ELF-1 (cell line): ENCODE results near the gene CDK4.
"Not testable (repeated sequence)": the region's sequence is repeated elsewhere in the genome, so short reads cannot be mapped to it uniquely, and the experiment has no call there.

ENCODE experiments used
- DNase-seq: peaks from one replicate; pipeline ENCODE4 v3.0.0-alpha.2; 2016; ENCODE audit warnings: low read depth, low spot score

The CDK4 gene

DNA sequence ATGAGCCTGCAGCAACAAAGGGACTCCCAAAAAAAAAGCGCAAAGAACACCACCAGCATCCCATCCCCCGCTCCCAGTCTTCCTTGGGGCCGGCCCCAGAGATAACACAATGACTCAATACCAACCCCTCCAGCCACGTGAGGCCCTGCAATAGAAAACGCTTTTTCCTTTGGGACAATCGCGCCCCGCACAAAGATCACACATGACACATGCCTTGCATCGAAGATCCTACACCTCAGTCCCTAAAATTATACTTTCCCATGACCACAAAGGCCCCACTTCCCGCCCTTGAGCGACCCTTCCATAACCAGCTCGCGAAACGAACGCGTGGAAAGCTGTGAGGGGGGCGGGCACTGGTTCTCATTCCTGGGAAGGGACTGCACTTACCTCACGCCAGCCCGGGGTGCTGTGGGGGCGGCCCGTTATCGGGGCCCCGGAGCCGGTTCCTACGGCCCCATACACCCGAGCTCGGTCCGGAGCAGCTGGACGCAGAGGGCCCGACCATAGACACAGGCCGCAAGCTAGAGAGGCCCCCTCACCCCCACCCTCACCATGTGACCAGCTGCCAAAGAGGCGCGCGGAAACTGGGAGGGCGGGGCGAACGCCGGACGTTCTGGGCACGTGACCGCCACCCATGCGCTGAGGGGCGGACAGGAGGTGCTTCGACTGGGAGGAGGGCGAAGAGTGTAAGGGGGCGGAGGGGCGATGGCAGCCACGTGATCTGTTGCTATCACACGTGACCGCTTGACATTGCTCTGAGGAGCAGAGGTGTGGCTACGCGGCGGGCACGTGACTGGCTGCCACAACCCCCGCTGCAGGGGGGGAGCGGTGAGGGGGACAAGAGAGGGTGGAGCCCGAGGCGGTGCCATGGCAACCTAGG is at the start of gene CDK4:
Gene CDK4 (minus strand): TSS at position 523 of the 880 bp plus-strand sequence. CDS start 593 bp downstream, outside the sequence.
- DNase-seq = peak; percentile 100

DNA sequence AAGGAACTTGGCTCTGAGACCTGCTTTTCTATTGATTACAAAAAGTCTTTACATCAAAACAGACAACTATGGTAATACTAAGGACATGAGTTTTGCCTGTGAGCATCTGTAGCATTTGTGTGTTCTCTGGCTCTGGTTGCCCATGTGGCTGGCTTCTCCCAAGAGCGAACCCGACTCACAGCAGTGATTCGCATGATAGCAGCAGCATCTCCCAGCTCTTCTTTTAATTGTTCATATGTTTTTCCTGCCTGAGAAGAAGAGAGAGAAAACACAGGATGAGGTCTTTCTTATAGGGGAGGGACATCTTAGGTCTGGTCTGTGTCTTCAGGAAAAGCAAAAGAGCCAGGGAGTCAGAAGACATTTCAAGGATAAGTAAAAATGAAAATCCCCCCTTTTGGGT is 48.9 kb upstream of the CDK4 start:
- no peak for DNase-seq

DNA sequence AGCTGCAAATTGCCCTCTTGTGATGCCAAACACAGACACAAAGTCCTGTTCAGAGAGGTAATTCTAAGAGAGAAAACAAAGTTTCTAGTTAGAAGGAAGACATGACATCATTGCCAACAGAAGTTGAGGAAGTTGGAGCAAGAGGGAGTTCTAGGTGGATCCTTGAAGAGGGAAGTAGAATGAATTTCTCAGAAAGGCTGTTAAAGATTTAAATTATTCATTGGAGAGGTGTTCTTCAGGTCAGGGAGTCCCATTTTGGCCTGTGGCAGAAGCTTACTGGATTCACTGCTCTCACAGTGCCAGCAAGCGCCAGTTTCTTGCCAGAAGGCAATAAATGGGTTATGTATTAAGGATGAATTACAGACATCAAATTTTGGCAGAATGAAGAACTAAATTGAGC is 45.8 kb upstream of the CDK4 start:
- DNase-seq = no peak

DNA sequence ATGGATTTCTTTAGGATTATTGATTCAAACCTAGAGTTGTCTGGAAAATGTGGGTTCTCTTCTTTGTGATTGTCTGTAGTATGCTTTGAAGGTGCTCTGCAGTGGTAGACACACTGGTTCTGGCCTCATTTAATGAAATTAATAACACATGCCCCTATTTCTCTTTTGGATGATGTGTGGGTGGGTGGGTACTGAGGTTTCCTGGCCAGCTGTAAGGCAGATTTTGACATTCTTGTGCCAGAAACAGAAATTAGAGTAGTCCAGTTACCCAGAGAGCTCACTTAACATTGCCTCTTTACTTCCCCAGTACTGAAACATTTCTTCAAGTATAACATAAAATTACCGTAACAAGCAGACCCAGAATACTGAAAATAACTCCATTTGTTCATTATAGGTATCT is 44.9 kb upstream of the CDK4 start:
- no peak for DNase-seq

DNA sequence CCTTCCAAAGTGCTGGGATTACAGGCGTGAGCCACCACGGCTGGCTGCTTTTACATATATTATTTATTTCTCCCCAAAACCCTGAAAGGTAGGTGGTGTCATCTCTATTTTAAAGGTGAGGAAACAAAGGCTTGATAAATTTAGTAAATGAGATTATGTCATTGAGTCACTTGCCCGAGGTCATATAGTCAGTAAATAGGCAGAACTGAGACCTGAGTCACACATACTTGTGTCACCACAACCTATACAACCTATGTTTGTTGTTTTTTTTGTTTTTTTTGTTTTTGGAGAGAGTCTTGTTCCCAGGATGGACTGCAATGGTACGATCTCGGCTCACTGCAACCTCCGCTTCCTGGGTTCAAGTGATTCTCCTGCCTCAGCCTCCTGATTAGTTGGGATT is 43.2 kb upstream of the CDK4 start:
- DNase-seq = no peak

DNA sequence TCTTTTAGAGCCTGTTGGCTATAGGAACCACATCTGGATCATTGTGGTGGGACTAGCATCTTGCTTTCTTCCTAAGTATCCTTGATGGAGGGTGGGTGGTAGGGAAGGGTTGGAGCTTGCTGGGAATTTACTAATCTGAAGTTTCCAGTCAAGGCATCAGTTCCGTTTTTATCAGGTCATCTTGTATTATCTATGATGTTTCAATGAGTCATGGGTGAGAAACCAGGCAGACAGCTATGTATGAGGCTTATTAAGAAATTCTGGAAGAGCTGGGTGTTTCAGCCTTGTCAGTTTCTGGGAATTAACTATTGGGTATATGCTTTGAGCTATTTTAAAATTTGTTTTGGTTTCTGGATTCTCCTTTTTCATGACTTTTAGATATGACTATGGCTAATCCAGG is 41.8 kb upstream of the CDK4 start:
- DNase-seq = no peak

DNA sequence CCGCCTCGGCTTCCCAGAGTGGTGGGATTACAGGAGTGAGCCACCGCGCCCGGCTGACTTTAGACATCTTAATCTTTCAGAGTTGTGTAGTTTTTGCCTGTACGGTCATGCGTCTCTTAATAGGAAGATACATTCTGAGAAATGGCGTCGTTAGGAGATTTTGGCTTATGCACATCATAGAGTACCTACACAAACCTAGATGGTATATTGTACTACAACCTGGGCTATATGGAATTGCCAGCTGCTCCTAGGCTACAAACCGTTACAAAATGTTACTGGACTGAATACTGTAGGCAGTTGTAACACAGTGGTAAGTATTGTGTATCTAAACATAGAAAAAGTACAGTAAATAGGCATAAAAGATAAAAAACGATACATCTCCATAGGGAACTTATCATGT is 31.8 kb upstream of the CDK4 start:
- DNase-seq = no peak

DNA sequence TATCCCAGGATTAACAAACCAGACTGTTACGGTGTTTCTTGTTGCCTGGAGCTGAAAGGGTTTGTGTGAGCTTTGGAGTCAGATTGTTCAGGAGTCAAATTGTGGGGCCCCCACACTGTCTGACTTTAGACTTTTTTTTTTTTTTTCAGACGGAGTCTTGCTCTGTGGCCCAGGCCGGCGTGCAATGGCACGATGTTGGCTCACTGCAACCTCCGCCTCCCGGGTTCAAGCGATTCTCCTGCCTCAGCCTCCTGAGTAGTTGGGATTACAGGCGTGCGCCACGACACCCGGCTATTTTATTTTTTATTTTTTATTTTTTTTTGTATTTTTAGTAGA is 31.3 kb upstream of the CDK4 start:
- DNase-seq = no peak

DNA sequence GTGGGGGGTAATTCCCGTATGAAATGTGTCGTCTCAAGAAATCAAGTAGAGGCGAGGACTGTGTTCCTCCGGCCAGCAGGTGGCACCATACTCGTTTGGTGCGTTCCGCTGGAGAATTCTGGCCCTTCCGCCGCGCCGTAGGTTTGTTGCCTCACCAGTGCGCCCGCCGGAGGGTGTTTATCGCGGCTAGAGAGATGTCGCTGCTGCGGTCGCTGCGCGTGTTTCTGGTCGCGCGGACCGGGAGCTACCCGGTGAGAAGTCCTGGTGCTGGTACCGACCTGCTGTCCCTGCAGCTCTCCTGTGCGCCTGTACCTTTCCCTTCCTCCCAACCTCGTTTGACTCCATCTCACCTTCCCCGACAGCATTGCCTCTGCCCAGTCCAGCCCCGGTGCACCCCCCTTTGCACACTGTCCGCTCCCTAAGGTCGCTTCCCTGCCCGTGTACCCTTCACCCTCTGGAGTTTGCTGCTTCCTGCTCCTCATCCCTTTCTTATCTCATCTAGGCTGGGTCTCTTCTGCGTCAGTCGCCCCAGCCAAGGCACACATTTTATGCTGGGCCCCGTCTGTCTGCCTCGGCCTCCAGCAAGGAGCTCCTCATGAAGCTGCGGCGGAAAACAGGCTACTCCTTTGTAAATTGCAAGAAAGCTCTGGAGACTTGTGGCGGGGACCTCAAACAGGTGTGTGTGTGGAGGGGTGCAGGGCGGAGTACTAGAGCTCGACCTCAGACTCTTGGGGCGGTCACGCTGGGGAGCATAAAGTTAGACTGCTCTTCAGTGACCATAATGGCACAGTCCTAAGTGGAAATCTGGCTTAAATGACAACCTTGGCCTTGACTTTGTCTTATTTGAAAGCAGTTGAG is 30.7 kb upstream of the CDK4 start, which contains the start of gene TSFM:
Gene TSFM (plus strand): TSS at position 180 of the 858 bp plus-strand sequence. CDS start 15 bp downstream, at position 195.
- peak; percentile 93 for DNase-seq

DNA sequence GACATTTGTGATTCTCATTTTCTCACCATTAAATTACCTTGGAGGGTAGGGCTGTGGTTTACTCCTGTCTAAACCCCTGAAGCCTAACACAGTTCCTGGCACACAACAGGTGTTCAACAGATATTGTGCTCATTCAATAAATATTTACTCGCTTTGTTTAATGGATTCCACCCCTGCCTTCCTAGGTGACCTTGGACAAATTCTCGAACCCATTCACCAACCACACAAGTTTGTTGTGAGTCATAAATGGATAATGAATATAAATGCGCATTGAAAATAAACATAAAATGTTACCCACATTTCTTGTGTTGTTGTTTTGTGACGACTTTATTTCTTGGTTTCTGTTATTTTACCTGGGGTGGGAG is 30.1 kb upstream of the CDK4 start:
- DNase-seq = no peak

DNA sequence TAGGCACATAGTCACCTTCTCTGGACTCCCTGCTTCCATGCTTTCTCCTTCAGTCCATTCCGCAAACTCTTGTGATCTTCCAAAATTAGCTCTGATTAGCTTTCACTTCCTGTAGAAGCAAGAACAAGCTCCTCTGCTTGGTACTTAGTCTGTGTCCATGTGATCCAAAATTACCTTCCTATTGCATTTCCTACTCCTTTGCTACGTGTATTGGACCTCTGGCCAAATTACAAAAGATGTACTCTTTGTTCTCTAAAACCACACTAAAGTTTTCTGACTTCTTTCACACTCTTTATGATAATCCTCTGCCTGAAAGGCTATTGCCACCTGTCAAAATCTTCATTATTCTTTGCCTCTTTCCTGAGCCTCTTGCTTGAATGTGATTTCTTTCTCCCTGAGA is 29.7 kb upstream of the CDK4 start:
- DNase-seq = no peak

DNA sequence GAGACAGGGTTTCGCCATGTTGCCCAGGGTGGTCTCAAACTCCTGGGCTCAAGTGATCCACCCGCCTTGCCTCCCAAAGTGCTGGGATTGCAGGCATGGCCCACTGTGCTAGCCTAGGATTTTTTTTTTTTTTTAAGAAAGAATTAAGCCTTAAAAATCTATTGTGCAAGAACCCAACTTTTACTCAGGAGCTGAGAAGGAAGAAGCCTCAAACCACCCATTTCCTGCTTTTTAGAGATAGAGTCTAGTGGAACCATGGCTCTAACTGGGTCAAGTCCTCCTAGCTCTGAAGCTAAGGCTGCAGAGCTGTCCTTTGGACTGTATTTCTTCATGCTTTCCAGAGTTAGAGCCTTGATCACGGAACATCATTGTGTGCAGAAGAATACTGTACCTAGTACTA is 29.1 kb upstream of the CDK4 start:
- no peak for DNase-seq

DNA sequence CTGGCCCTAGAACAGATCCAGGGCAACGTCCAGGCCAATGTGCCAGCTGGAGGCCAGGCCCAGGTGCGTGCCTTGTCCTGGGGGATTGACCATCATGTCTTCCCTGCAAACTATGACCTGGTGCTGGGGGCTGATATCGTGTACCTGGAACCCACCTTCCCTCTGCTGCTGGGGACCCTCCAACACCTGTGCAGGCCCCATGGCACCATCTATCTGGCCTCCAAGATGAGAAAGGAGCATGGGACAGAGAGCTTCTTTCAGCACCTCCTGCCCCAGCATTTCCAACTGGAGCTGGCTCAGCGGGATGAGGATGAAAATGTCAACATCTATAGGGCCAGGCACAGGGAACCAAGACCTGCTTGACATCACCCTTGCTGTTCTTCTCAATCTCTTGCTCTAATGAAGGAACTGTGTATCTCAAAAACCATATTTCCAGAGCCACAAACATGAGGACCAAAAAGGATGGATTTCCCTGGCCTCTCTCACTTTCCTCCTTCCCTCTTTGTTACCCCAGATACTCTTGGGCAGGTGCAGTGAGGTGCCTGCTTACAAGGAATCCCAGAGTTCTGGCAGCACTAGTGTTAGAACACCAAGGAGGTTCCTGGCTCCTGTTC is 28.3 kb upstream of the CDK4 start:
- no peak for DNase-seq

DNA sequence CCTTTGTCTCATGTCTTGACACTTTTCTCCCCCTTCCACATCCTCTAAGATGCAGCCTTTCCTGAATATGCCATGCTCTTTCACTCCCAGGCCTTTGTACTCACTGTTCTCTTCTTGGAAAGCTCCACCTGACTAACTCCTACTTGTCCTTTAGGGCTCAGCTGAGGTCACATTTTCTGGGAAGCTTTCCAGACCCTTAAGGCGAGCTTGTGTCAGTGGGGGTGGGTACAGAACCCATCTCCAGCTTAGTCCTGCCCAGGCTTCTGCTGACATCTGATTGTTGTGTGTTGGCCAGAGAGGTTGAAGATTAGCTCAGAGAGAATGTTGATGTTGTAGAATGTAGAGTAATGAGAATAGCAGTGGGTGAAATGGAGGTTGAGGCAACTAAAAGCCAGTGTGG is 27.6 kb upstream of the CDK4 start:
- DNase-seq = no peak

DNA sequence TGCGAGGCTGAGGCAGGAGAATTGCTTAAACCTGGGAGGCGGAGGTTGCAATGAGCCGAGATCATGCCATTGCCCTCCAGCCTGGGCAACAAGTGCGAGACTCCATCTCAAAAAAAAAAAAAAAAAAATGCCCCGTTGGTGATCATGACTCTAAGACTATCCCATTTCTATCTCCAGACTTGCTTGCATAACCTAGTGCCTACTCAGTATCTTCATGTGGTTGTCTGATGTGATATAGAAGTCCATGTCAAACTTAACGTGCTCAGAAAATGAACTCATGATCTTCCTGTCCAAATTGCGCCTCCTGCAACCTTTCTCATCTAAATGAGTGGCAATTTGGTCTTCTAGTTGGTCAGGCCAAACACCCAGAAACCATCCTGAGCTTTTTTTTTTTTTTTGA is 25.8 kb upstream of the CDK4 start:
- no peak for DNase-seq

DNA sequence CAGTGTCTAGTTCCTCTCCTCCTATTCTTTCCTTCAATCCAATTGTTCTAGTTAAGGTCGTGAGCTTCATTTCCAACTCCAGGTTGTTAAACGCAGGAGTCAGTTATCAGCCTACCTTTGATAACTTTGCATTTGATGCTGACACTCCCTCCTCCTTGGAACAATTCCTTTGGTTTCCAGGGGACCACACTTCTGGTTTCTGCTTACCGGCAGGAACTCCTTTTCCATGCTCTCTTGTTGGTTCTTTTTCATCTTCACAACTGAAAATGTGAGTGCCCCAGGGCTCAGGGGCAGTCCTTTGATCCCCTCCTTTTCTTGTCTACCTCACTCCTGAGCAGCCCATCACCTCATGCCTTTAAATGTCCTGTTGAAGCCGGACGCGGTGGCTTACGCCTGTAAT is 25.3 kb upstream of the CDK4 start:
- DNase-seq = no peak

DNA sequence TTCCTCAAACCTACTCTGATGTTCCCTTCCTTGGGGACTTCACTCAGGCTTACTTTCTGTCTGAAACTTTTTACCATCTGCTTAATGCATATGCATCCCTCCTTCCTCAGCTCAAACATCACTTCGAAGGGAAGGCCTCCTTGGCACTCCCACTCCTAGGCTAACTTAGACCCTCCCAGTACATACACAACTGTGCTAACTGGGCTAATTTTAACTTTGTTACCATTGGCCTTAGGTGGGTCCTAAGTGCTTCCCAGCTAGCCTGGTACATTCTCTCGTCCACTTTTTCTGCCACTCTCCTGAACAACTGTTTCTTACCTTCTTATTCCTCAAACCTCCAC is 24.1 kb upstream of the CDK4 start:
- DNase-seq = no peak

DNA sequence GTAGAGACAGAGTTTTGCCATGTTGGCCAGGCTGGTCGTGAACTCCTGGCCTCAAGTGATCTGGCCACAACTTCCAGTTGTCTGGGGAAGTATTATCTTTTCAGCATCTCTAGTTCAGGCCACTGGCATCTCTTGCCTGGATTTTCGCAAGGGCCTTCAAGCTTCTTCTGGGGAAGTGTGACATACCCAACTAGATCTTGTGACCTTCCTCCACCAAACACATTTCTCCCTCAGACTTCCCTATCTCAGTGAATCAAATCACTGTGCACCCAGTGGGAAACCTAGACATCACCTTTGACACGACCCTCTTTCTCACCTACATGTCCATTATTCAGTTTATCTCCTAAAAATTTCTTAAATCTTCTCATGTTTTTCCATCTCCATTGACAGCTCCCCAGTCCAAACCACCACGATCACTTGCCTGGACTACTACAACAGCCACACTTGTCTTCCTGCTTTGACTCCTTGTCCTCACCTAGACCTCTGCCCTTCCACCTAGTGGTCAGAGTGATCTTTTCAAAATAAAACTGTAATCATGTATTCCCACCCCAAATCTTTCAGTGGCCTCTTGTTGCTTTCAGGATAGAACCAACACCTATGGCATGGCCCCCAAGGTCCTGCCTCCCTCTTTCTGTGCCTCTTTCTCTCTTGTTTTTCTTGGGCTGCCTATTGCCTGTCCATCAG is 23.6 kb upstream of the CDK4 start:
- DNase-seq = no peak

DNA sequence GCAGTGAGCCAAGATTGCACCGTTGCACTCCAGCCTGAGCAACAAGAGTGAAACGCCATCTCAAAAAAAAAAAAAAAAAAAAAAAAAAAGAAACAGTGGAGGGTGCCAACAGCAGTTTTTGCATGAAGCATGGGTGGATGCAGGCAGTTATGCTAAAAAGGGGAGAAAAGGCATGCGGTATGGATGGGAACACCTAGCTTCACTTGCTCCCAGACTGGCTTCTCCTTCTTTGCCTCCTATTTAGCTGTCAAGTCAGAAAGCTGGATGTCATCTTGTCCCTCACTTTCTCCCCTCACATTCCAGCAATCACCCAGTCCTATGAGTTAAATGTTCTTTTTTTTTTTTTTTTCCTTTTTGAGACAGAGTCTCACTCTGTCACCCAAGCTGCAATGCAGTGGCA is 22.9 kb upstream of the CDK4 start:
- no peak for DNase-seq

DNA sequence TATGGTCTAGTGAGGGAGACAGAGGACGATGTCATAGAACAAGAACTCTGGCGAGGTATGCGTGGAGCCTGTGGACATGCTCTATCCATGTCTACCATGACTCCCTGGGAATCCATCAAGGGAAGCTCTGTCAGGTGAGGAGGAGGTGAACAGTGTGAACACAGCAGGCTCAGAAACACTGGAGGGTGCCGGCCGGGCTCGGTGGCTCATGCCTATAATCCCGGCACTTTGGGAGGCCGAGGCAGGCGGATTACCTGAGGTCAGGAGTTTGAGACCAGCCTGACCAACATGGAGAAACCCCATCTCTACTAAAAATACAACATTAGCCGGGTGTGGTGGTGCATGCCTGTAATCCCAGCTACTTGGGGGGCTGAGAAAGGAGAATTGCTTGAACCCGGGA is 22.5 kb upstream of the CDK4 start:
- not testable (repeated sequence) for DNase-seq

DNA sequence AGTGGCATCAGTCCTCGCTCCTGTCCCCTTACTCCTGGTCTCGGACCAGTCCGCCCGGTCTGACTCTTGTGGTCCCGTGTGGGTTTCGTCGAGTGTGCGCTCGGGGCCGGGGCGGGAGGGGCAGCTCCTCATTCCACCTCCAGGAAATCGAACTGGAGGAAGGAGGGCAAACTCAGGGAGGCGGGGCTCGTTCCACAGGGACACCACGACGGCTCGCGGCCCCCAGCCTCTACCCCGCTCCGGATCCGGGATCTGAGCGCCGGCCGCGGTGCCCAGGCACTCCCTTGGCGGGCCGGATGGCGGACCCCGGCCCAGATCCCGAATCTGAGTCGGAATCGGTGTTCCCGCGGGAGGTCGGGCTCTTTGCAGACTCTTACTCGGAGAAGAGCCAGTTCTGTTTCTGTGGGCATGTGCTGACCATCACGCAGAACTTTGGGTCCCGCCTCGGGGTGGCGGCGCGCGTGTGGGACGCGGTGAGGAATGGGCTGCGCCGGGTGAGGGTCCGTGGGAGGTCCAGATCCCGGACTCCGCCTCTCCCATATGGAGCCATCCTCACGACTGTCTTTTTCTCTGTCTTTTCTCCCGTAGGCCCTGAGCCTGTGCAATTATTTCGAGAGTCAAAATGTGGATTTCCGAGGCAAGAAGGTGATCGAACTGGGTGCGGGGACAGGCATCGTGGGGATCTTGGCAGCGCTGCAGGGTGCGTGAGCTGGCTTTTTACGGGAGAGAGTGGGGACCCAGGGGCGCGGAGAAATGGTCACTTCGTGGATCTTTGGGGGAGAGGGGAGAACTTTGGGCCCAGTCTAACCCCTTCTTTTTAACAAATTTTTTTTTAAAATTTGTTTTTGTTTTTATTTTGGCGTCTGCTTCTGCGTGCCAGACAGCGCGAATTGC is 20.6 kb upstream of the CDK4 start, which contains the start of gene EEF1AKMT3:
Gene EEF1AKMT3 (plus strand): TSS at position 186 of the 894 bp plus-strand sequence. CDS start 111 bp downstream, at position 297.
- no peak for DNase-seq
